NT2/D1 (cell line): ENCODE data around the gene DOCK9.

ENCODE experiments used
- SUZ12 ChIP-seq: IDR thresholded peaks from 2 replicates; pipeline ENCODE4 v1.6.1; 2011; ENCODE audit not compliant: insufficient read length, insufficient read depth; ENCODE audit errors: extremely low read depth
- YY1 ChIP-seq: IDR thresholded peaks from 2 replicates; pipeline ENCODE4 v1.6.1; 2011; ENCODE audit not compliant: insufficient read length, insufficient read depth

DNA sequence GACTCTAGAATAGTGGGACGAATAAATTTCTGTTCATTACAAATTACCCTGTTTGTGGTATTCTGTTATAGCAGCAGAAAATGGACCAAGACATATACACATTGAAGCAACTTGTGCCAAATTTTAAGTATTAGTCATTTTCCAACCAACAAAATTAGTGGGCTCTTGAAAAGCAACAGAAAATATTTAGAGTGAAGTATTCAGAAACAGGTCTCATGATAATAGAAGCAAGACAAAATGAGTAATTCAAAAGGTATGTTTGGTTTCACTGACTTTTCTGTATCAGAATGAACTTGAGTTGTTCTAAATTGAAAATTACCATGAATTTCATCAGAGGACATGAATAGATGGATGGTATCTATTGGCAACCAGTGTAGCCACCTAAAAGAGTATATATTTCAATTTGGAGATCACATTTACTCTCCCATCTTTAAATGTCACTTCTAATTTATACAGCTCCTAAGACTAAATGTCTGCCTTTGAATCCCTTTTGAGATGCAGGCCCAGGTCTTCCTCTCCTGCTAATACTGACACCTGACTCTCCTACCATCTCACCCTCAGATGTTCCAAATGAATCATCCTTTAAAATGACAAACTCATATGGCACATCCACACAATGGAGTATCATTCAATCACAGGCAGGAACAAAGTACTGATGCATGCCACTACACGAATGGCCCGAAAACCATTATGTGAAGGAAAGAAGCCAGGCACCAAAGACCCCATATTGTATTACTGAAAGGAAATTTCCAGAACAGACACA is 40.7 kb upstream of the DOCK9 start:
- TF ChIP-seq YY1 (no peak), SUZ12 (no peak)
